HG03342 (cell line): ENCODE results near the gene TMEM179.
"Not testable (repeated sequence)": the region's sequence is repeated elsewhere in the genome, so short reads cannot be mapped to it uniquely, and the experiment has no call there.

ENCODE experiments used
- ATAC-seq: cut with Tn5 transposase; IDR thresholded peaks from one replicate; pipeline ENCODE4 v1.9.1; 2021; ENCODE audit warnings: mild to moderate bottlenecking, moderate library complexity; ENCODE audit not compliant: unreplicated experiment

The TMEM179 gene

GRCh38 chr14:104638190-104638589, 33.6 kb upstream of the TMEM179 start:
- ATAC-seq: no peak

GRCh38 chr14:104637546-104638003, 33.0 kb upstream of the TMEM179 start:
- no peak for ATAC-seq

DNA sequence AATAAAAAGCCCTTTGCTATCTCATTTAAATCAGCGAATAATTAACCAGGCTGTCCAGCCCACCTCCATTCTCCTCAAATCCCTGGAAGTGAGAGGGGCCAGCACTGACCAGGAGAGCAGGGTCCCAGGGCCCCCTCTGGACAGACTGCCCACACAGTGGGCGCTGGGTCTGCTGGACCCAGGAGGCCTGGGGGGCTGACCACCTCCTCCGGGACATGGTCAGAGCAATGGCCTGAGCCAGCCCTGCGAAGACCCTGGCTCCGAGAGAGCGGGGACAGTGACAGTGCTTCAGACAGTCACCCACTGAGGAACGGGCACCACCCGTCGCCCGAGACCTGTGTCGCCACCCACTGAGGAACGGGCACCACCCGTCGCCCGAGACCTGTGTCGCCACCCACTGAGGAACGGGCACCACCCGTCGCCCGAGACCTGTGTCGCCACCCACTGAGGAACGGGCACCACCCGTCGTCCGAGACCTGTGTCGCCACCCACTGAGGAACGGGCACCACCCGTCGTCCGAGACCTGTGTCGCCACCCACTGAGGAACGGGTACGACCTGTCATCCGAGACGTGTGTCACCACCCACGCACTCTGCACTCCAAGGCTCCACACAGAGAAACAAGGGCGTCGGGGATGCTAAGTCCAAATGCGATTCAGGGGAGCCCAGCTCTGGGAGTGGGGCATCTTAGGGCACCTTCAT, 32.4 kb upstream of the TMEM179 start:
- ATAC-seq: not testable (repeated sequence)

DNA sequence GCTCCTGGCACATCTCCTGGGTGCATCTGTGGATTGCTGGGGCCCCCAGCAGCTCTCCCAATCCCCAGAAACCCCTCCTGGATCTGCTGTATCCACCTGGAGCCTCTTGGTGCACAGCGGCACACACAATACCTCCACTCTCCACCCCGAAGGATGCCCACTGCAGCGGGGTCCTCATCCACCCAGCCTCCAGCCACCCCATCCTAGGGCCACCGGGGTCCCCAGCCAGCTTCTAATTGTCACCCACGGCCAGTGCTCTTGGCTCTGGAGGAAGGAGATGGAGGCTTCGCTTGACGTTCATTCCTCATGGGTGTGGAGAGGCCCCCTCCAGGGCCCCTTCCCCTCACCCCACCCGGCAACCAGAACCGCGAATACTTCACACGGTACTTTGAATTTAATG, 31.6 kb upstream of the TMEM179 start:
- ATAC-seq: no peak

DNA sequence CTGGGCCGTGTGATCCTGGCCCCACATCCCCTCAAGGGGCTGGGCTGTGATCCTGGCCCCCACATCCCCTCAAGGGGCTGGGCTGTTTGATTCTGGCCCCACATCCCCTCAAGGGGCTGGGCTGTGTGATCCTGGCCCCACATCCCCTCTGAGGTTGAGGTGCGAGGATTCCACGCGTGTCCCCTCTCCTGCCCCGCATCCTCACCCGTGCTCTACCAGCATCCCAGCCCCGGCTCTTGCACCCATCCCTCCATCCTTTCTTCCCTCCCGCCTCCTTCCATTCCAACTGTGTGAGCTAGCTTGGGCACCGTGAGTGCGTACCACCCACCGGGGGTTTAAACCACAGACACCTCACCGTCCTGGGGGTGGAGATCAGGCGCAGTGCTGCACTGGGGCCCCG, 31.1 kb upstream of the TMEM179 start:
- no peak for ATAC-seq

- ATAC-seq: no peak
Measured at GRCh38 chr14:104634886-104635570, 30.5 kb upstream of the TMEM179 start.

- ATAC-seq: no peak
Measured at GRCh38 chr14:104634138-104634760, 29.7 kb upstream of the TMEM179 start.

DNA sequence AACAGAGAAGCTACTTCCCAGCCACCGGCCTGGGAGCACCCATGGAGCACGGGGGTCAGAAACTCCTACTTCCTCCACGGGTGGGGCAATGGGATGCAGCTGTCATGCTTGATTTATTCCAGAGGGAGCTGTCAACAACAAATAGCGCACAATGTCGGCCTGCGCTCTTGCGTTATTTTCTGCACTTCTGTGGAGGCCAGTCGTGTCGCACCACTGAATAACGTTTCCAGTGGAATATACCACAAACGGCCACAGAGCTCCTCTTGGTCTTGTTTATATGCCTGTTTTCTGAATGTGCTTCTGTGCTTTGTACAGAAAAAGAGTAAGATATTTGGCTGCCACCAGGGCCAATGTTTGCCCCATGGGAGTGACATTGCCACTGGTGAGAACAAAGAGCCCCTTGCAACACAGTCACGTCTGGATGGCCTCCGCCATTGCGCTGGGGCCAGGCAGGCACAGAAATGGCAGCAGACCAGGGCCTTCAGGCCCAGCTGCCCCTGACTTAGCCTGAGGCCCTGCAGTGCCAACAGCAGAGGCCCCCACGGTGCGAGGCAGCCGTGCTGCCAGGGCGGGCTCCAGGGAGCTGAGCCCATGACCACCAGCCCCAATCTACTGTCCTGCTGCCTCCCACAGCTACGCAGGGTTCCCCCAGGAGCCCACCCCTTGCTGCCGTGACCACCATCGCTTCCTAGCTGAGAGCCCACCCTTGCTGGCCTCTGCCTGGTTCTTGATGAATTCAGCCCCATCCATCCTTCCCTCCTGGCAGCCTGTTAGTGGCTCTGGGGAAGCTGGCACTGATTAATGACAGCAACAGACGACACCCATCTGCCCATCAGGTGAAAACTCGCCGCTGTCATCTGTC, 28.9 kb upstream of the TMEM179 start:
- no peak for ATAC-seq

DNA sequence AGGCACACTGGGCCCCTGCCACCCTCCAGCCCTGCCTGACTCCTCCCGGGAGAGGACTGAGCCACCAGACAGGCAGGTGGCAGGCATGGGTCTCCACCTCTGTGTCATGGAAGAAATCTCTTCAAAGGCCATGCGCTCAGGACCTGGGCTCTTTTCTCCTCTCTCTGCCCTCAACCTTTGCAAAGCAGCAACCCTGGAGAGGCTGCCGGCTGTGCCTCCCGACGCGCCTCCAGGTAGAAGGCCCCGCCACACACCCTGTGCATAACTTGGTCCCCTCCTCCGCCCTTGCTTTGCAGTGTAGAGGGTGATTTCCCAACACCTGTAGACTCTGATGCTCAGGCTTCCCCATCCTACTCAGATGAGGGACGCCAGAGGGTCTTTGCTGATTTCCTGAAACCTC, 28.2 kb upstream of the TMEM179 start:
- no peak for ATAC-seq

DNA sequence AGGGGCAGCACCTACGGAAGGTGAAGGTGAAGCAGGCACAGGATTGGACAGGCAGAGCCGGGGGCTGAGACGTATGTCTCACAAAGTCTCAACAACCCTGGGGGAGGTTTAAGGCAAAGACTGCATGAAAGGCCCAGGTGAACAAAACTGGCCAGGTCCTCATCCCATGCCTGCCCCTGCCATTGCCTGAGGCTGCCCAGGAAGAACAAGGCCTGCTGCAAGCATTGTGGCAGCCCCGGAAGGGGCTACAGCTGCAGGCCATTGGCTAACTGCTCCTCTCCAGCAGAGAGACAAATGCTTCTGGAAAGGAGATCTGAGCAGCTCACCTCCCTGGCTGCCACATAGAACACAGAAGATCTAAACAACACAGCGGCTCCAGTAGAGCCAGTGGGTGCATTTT, 20.4 kb upstream of the TMEM179 start:
- ATAC-seq: no peak

- ATAC-seq: no peak
Measured at GRCh38 chr14:104614126-104614812, 9.7 kb upstream of the TMEM179 start.

- no peak for ATAC-seq
Measured at GRCh38 chr14:104611881-104612280, 7.3 kb upstream of the TMEM179 start.

- ATAC-seq: no peak
Measured at GRCh38 chr14:104610749-104611310, 6.3 kb upstream of the TMEM179 start.

- no peak for ATAC-seq
Measured at GRCh38 chr14:104609666-104610065, 5.1 kb upstream of the TMEM179 start.

- no peak for ATAC-seq
Measured at GRCh38 chr14:104603711-104604401, 716 bp downstream of the TMEM179 start.

DNA sequence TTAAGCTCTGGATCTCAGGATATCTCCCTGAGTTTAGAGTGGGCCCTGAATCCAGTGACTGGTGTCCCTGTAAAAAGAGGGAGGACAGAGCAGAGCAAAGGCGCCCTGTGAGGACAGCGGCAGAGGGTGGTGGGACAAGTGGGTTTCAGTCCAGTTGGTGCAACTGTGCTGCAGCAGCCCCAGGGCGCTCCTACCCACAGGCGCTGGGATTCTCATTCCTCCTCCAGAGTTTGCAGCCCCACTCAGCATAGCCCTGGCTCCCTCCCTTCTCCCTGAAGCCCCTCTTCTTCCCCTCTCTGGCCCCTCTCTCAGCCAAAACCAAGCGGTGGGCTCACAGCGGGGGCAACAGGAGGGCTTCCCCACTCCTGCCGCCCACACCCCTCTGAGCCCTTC, 1.6 kb downstream of the TMEM179 start:
- ATAC-seq: no peak

- no peak for ATAC-seq
Measured at GRCh38 chr14:104602315-104602932, 2.1 kb downstream of the TMEM179 start.

GRCh38 chr14:104601786-104602185, 2.8 kb downstream of the TMEM179 start:
- no peak for ATAC-seq

DNA sequence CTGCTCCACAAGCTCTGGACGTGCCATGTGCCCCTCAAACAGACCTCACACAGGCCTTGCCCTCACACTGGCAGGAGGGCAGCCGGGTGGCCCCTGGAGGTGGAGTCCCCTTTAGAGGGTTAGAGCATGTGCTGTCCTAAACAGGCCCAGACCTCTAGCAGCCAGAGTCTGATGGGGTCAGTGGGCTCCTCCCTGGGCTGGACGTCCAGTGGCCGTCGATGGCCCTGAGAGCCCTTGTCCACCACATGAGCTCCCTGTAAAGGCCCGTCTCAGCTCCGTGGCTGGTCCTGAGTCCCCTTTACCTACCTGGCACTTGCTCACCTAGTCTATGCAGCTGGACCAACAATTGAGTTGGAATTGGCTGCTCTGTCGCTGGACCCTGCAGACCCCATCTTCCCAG, 3.8 kb downstream of the TMEM179 start:
- ATAC-seq: no peak
